ENCODE measurements around the gene COBL. TPM values are rescaled to one million over a fixed set of nuclear protein-coding genes. Genes with fewer than 3 reads are reported as not detected.

Gene COBL
- total RNA-seq, 1 experiment from 2014 or later, result 63.6 TPM

DNA sequence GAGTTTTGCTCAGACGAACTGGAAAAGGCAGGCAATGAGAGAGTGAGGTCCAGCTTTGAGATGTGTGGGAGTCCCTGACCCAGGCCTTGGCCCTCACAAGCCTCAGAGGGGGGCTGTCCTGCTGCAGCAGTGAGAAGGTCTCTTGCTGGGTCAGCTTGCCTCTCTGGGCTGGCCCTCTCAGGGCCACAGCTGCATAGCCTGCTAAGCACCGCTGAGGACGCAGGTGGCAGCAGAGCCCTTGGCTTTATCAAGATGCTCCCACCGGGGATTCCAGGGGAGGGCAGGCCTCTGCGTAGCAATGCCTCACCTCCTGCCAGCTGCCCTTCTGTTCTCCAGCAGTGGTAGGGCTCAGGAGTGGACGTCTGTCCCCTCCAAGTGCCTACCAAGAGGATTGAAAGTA, 128.7 kb downstream of the COBL start:
- Histone ChIP-seq H3K36me3 (ENCODE audit: control insufficient read depth, insufficient read depth, low read length) (no peaks in the 10 kb centered on the region; the same call in 1 of the 2 replicates), H3K4me1 (no peaks in the 10 kb centered on the region), H3K4me3 (ENCODE audit: low read depth, low read length) (no peak overlapping the region), H3K9me3 (no peaks in the 10 kb centered on the region), H3K27me3 (replicated peaks; ENCODE audit: control insufficient read depth, insufficient read depth, low read length) (no peaks in the 10 kb centered on the region)
- BruUV-seq (replicated peaks), result no TSS peak
- TF ChIP-seq, protein P1, sequence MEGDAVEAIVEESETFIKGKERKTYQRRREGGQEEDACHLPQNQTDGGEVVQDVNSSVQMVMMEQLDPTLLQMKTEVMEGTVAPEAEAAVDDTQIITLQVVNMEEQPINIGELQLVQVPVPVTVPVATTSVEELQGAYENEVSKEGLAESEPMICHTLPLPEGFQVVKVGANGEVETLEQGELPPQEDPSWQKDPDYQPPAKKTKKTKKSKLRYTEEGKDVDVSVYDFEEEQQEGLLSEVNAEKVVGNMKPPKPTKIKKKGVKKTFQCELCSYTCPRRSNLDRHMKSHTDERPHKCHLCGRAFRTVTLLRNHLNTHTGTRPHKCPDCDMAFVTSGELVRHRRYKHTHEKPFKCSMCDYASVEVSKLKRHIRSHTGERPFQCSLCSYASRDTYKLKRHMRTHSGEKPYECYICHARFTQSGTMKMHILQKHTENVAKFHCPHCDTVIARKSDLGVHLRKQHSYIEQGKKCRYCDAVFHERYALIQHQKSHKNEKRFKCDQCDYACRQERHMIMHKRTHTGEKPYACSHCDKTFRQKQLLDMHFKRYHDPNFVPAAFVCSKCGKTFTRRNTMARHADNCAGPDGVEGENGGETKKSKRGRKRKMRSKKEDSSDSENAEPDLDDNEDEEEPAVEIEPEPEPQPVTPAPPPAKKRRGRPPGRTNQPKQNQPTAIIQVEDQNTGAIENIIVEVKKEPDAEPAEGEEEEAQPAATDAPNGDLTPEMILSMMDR (IDR thresholded peaks at IDR 0.05; ENCODE audit: insufficient read depth in 1 of 2, low read depth in 1 of 2, low read length in 1 of 2, severe bottlenecking in 1 of 2, unreplicated experiment in 1 of 2), result peak in 1 of 2 experiments; percentile 48
- H3K4me3 Mint-ChIP-seq (ENCODE audit: unreplicated experiment), result no peak overlapping the region
- H3K4me1 Mint-ChIP-seq (ENCODE audit: low read depth, unreplicated experiment), result no peaks in the 10 kb centered on the region
- H3K36me3 Mint-ChIP-seq (ENCODE audit: insufficient read depth, unreplicated experiment), result peaks cover 45% of the 10 kb centered on the region
- intact Hi-C loops (cut with micrococcal nuclease; ENCODE audit: unreplicated experiment), result loop anchor here (1.0 to 2.0 kb wide), 2 partner anchors 41 to 179 kb away; no protein-coding TSS in a partner anchor
- peak; percentile 53 to 56 for DNase-seq
- no peaks in the 10 kb centered on the region for H3K27me3 Mint-ChIP-seq (ENCODE audit: insufficient read depth, unreplicated experiment)
- CTCF ChIA-PET, result interaction anchor here (1.1 to 1.9 kb wide), 4 partner anchors 21 to 181 kb away, joined by 3 to 12 read pairs (median 4); no protein-coding TSS in a partner anchor
- no peaks in the 10 kb centered on the region for H3K9me3 Mint-ChIP-seq (ENCODE audit: unreplicated experiment)
- POLR2A ChIA-PET, result no interaction called here
- H3K27ac Mint-ChIP-seq (ENCODE audit: unreplicated experiment), result no peak overlapping the region

DNA sequence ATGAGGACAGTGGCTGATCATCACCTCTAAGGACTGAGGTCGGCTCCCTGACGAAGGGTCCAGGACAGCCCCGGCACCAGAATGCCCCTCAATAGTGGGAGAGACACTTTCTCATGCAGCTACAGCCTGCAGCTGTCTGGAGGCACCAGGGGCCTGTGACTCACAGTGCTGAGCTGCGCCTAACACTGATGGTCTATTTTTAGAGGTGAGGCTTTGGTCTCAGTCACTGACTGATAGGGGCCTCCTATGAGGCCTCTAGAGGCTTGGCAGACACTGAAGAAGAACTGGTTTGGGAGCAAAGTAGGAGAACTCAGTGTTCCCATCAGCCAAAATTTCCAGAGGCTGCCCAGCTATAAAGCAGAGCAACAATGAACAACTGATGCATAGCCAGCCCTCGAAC, 130.1 kb downstream of the COBL start:
- TF ChIP-seq, protein P1 (IDR thresholded peaks at IDR 0.05; ENCODE audit: insufficient read depth in 1 of 2, low read depth in 1 of 2, low read length in 1 of 2, severe bottlenecking in 1 of 2, unreplicated experiment in 1 of 2), result no peak
- Mint-ChIP-seq H3K4me1 (ENCODE audit: low read depth, unreplicated experiment) (no peaks in the 10 kb centered on the region), H3K4me3 (ENCODE audit: unreplicated experiment) (no peak overlapping the region), H3K9me3 (ENCODE audit: unreplicated experiment) (no peaks in the 10 kb centered on the region), H3K27me3 (ENCODE audit: insufficient read depth, unreplicated experiment) (no peaks in the 10 kb centered on the region), H3K36me3 (ENCODE audit: insufficient read depth, unreplicated experiment) (peaks cover 54% of the 10 kb centered on the region), H3K27ac (ENCODE audit: unreplicated experiment) (no peak overlapping the region)
- no peaks in the 10 kb centered on the region for H3K9me3 ChIP-seq
- intact Hi-C loops (cut with micrococcal nuclease; ENCODE audit: unreplicated experiment), result no loop called here
- ChIA-PET CTCF (interaction anchor here (1.1 kb wide), 1 partner anchor 180 kb away, joined by 3 read pairs; no protein-coding TSS in a partner anchor), POLR2A (no interaction called here)
- DNase-seq, result no peak
- H3K36me3 ChIP-seq (ENCODE audit: control insufficient read depth, insufficient read depth, low read length), result no peaks in the 10 kb centered on the region; the same call in 1 of the 2 replicates
- H3K27me3 ChIP-seq (replicated peaks; ENCODE audit: control insufficient read depth, insufficient read depth, low read length), result no peaks in the 10 kb centered on the region
- no peaks in the 10 kb centered on the region for H3K4me1 ChIP-seq
- H3K4me3 ChIP-seq (ENCODE audit: low read depth, low read length), result no peak overlapping the region
- BruUV-seq (replicated peaks), result no TSS peak

DNA sequence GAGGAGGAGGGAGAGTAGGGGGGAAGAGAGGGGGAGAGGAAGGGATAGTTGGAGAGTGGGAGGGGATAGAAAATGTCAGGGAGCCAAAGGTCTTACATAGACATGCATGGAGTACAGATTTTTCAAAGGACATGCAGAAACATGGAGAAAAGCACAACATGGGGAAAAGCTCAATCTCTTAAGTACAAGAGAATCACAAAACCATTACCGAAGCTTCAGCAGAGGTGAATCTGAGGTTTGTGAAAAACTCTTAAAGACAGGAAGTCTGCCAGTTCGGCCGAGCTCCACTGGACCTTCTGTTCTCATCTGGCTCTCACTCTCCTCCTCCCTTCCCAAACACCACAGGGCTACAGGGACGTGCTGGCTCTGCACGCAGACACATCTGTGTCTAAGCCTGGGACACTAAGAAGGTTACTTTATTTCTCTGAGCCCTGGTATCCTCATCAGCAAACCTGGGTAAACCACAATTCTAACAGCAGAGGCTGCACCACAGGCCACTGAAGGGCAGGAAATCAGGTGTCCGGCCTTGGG, 133.9 kb downstream of the COBL start:
- Histone ChIP-seq H3K36me3 (ENCODE audit: control insufficient read depth, insufficient read depth, low read length) (no peaks in the 10 kb centered on the region), H3K9me3 (no peaks in the 10 kb centered on the region), H3K27me3 (replicated peaks; ENCODE audit: control insufficient read depth, insufficient read depth, low read length) (no peaks in the 10 kb centered on the region), H3K4me3 (ENCODE audit: low read depth, low read length) (no peak overlapping the region), H3K4me1 (no peaks in the 10 kb centered on the region)
- H3K9me3 Mint-ChIP-seq (ENCODE audit: unreplicated experiment), result no peaks in the 10 kb centered on the region
- no peak overlapping the region for H3K4me3 Mint-ChIP-seq (ENCODE audit: unreplicated experiment)
- H3K27me3 Mint-ChIP-seq (ENCODE audit: insufficient read depth, unreplicated experiment), result no peaks in the 10 kb centered on the region
- H3K4me1 Mint-ChIP-seq (ENCODE audit: low read depth, unreplicated experiment), result no peaks in the 10 kb centered on the region
- POLR2A ChIA-PET, result no interaction called here
- BruUV-seq (replicated peaks), result no TSS peak
- H3K36me3 Mint-ChIP-seq (ENCODE audit: insufficient read depth, unreplicated experiment), result peaks cover 29% of the 10 kb centered on the region
- TF ChIP-seq, protein P1 (IDR thresholded peaks at IDR 0.05; ENCODE audit: insufficient read depth in 1 of 2, low read depth in 1 of 2, low read length in 1 of 2, severe bottlenecking in 1 of 2, unreplicated experiment in 1 of 2), result no peak
- intact Hi-C loops (cut with micrococcal nuclease; ENCODE audit: unreplicated experiment), result no loop called here
- no peak overlapping the region for H3K27ac Mint-ChIP-seq (ENCODE audit: unreplicated experiment)
- DNase-seq, result no peak
- CTCF ChIA-PET, result interaction anchor here (1.0 kb wide), 1 partner anchor 20 kb away, joined by 4 read pairs; no protein-coding TSS in a partner anchor

Measured in Caco-2 (cell line).